ENCODE measurements around the gene GALNT5. TPM values are rescaled to one million over a fixed set of nuclear protein-coding genes. Genes with fewer than 3 reads are reported as not detected.

The GALNT5 gene
- total and polyA plus RNA-seq, 4 donors = under 0.01 to 5.3 (median 0.01) TPM; not detected in 1

DNA sequence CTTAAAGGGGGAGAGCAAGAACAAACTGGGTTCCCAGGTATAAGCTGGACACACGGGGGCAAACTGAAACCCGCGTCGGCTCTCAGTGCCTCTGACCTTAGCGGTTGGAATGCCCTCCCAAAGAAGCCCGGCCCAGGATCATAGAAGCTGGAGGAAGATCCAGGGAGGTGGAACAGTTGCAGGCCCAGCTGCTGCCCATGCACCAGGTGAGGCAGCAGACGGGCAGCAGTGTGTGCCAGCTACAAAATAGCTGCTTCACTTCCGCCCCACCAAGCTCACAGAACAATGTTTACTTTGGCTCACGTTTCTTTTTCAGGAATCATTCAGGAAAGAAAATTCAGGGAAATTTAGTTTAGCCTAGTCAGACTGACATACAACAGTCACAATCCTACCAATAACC, 72.0 kb downstream of the GALNT5 start:
- H3K9me3 ChIP-seq (ENCODE audit: control insufficient read depth in 4 of 4, low read length in 3 of 4) = no peaks in the 10 kb centered on the region
- TF ChIP-seq FOXA2 (IDR thresholded peaks at IDR 0.05) (peak; percentile 80), FOXA1 (IDR thresholded peaks at IDR 0.05) (peak; percentile 75), SP1 (IDR thresholded peaks at IDR 0.05) (peak; percentile 6), GABPA (IDR thresholded peaks at IDR 0.05 in 1 of 2, conservative IDR thresholded peaks at IDR 0.05 in 1 of 2) (peak in 1 of 2 donors; percentile 47), RAD21 (IDR thresholded peaks at IDR 0.05) (peak in 1 of 2 donors; percentile 19), NR2F2 (IDR thresholded peaks at IDR 0.05) (no peak), JUND (IDR thresholded peaks at IDR 0.05) (no peak), RXRA (IDR thresholded peaks at IDR 0.05) (no peak)
- TF ChIP-seq, protein P1, sequence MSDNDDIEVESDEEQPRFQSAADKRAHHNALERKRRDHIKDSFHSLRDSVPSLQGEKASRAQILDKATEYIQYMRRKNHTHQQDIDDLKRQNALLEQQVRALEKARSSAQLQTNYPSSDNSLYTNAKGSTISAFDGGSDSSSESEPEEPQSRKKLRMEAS (IDR thresholded peaks at IDR 0.05) = no peak
- no peaks in the 10 kb centered on the region for H3K36me3 ChIP-seq (ENCODE audit: control insufficient read depth in 4 of 4, insufficient read depth in 3 of 4, low read depth in 1 of 4, low read length in 3 of 4)
- H3K4me1 ChIP-seq (ENCODE audit: control insufficient read depth in 4 of 4, insufficient read depth in 4 of 4, low read length in 3 of 4) = peaks cover 0 to 4% (median 1%) of the 10 kb centered on the region in 4 donors
- H3K27me3 ChIP-seq (ENCODE audit: control insufficient read depth in 4 of 4, insufficient read depth in 4 of 4, low read length in 3 of 4) = no peaks in the 10 kb centered on the region
- H3K27ac ChIP-seq (ENCODE audit: low read depth in 1 of 2, low read length in 2 of 2) = no peak overlapping the region
- no peak overlapping the region for H3K4me3 ChIP-seq (ENCODE audit: low read depth in 1 of 3, low read length in 3 of 3)
- no peak overlapping the region for H3K9ac ChIP-seq (ENCODE audit: low read depth in 1 of 2, low read length in 2 of 2)
- 64% methylated on average over 9 of the region's 9 CpGs for WGBS
- DNase-seq (ENCODE audit: low spot score) = no peak

DNA sequence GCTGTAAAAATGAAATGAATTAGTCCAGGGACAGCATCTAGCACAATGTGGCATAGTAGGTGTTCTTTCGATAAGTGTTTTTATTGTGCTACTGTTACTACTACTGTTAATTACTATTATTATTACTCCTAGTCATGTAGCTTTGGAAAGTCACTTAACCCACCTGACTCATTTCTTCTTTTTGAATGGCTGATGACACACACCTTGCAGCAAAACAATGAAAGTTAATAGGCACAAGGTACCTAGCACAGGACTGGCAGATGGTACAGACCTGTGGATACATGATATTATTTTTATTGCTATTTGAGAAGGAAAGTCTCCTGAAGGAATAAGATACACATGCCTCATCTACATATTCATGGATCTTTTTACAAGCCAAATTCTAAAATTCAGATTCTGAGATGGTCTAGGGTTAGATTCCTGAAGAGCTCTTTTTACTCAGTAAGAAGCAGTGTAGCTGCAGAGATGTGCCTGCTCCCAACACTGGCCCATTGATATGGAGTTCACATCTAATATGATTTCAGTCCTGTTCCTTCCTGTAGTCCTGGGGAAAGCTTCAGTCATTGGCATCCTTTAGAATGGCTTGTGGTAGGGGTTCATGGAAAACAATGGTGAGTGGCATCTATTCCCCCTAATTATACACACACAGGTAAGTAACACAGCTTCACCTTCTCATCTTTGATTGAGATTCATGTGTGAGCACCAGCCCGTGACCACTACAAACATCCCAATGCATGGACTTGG, 76.0 kb downstream of the GALNT5 start:
- Histone ChIP-seq H3K36me3 (ENCODE audit: control insufficient read depth in 4 of 4, insufficient read depth in 3 of 4, low read depth in 1 of 4, low read length in 3 of 4) (no peaks in the 10 kb centered on the region), H3K4me3 (ENCODE audit: low read depth in 1 of 3, low read length in 3 of 3) (no peak overlapping the region), H3K9ac (ENCODE audit: low read depth in 1 of 2, low read length in 2 of 2) (no peak overlapping the region), H3K27me3 (ENCODE audit: control insufficient read depth in 4 of 4, insufficient read depth in 4 of 4, low read length in 3 of 4) (no peaks in the 10 kb centered on the region), H3K9me3 (ENCODE audit: control insufficient read depth in 4 of 4, low read length in 3 of 4) (no peaks in the 10 kb centered on the region), H3K4me1 (ENCODE audit: control insufficient read depth in 4 of 4, insufficient read depth in 4 of 4, low read length in 3 of 4) (peaks cover 0 to 4% (median 1%) of the 10 kb centered on the region in 4 donors), H3K27ac (ENCODE audit: low read depth in 1 of 2, low read length in 2 of 2) (no peak overlapping the region)
- no peak for DNase-seq (ENCODE audit: low spot score)
- WGBS = 96% methylated on average over 2 of the region's 2 CpGs
- TF ChIP-seq, protein P2, sequence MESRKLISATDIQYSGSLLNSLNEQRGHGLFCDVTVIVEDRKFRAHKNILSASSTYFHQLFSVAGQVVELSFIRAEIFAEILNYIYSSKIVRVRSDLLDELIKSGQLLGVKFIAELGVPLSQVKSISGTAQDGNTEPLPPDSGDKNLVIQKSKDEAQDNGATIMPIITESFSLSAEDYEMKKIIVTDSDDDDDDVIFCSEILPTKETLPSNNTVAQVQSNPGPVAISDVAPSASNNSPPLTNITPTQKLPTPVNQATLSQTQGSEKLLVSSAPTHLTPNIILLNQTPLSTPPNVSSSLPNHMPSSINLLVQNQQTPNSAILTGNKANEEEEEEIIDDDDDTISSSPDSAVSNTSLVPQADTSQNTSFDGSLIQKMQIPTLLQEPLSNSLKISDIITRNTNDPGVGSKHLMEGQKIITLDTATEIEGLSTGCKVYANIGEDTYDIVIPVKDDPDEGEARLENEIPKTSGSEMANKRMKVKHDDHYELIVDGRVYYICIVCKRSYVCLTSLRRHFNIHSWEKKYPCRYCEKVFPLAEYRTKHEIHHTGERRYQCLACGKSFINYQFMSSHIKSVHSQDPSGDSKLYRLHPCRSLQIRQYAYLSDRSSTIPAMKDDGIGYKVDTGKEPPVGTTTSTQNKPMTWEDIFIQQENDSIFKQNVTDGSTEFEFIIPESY (IDR thresholded peaks at IDR 0.05) = no peak
- TF ChIP-seq TAF1 (conservative IDR thresholded peaks at IDR 0.05) (no peak), GABPA (IDR thresholded peaks at IDR 0.05 in 1 of 2, conservative IDR thresholded peaks at IDR 0.05 in 1 of 2) (no peak), JUND (IDR thresholded peaks at IDR 0.05) (no peak), HNF4A (conservative IDR thresholded peaks at IDR 0.05) (no peak), RXRA (IDR thresholded peaks at IDR 0.05) (no peak), HNF4G (IDR thresholded peaks at IDR 0.05) (no peak), SP1 (IDR thresholded peaks at IDR 0.05) (no peak), NR2F2 (IDR thresholded peaks at IDR 0.05) (no peak), EGR1 (IDR thresholded peaks at IDR 0.05; ENCODE audit: low read depth in 2 of 2) (no peak), RAD21 (IDR thresholded peaks at IDR 0.05) (no peak), YY1 (IDR thresholded peaks at IDR 0.05) (no peak), FOXA1 (IDR thresholded peaks at IDR 0.05) (no peak), FOXA2 (IDR thresholded peaks at IDR 0.05) (no peak)
- TF ChIP-seq, protein P1 (IDR thresholded peaks at IDR 0.05) = no peak
- TF ChIP-seq, protein P3, sequence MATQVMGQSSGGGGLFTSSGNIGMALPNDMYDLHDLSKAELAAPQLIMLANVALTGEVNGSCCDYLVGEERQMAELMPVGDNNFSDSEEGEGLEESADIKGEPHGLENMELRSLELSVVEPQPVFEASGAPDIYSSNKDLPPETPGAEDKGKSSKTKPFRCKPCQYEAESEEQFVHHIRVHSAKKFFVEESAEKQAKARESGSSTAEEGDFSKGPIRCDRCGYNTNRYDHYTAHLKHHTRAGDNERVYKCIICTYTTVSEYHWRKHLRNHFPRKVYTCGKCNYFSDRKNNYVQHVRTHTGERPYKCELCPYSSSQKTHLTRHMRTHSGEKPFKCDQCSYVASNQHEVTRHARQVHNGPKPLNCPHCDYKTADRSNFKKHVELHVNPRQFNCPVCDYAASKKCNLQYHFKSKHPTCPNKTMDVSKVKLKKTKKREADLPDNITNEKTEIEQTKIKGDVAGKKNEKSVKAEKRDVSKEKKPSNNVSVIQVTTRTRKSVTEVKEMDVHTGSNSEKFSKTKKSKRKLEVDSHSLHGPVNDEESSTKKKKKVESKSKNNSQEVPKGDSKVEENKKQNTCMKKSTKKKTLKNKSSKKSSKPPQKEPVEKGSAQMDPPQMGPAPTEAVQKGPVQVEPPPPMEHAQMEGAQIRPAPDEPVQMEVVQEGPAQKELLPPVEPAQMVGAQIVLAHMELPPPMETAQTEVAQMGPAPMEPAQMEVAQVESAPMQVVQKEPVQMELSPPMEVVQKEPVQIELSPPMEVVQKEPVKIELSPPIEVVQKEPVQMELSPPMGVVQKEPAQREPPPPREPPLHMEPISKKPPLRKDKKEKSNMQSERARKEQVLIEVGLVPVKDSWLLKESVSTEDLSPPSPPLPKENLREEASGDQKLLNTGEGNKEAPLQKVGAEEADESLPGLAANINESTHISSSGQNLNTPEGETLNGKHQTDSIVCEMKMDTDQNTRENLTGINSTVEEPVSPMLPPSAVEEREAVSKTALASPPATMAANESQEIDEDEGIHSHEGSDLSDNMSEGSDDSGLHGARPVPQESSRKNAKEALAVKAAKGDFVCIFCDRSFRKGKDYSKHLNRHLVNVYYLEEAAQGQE (IDR thresholded peaks at IDR 0.05) = no peak
- TF ChIP-seq, protein P4, sequence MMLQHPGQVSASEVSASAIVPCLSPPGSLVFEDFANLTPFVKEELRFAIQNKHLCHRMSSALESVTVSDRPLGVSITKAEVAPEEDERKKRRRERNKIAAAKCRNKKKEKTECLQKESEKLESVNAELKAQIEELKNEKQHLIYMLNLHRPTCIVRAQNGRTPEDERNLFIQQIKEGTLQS (IDR thresholded peaks at IDR 0.05) = no peak
- TF ChIP-seq, protein P5, sequence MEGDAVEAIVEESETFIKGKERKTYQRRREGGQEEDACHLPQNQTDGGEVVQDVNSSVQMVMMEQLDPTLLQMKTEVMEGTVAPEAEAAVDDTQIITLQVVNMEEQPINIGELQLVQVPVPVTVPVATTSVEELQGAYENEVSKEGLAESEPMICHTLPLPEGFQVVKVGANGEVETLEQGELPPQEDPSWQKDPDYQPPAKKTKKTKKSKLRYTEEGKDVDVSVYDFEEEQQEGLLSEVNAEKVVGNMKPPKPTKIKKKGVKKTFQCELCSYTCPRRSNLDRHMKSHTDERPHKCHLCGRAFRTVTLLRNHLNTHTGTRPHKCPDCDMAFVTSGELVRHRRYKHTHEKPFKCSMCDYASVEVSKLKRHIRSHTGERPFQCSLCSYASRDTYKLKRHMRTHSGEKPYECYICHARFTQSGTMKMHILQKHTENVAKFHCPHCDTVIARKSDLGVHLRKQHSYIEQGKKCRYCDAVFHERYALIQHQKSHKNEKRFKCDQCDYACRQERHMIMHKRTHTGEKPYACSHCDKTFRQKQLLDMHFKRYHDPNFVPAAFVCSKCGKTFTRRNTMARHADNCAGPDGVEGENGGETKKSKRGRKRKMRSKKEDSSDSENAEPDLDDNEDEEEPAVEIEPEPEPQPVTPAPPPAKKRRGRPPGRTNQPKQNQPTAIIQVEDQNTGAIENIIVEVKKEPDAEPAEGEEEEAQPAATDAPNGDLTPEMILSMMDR (IDR thresholded peaks at IDR 0.05; ENCODE audit: low read depth, low read length, missing input control) = no peak
